Measurements from ENCODE around the gene MLLT1.

Gene MLLT1

DNA sequence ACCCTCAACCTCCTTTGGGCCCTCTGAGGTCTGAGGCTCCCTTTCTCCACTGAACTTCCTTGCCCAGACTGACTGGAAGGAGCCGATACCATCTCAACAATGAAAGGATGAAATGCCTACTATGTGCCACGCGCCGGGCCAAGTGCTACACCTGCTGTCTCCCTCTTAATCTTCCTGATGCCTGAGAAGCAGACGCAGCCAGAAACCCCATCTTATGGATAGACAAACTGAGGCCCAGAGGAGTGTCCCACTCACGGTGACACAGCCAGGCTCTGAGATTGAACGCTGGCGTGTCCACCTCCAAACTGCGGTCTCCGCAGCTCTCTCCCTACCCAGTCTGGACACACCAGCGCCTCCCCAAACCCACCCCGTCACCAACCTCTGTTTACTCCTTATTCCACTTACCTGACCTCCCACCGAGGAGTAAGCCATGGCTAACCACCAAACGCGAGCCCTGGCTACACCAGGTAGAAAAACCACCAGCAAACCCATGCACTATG lies 20.9 kb downstream of the MLLT1 start:
- no peak for DNase-seq

DNA sequence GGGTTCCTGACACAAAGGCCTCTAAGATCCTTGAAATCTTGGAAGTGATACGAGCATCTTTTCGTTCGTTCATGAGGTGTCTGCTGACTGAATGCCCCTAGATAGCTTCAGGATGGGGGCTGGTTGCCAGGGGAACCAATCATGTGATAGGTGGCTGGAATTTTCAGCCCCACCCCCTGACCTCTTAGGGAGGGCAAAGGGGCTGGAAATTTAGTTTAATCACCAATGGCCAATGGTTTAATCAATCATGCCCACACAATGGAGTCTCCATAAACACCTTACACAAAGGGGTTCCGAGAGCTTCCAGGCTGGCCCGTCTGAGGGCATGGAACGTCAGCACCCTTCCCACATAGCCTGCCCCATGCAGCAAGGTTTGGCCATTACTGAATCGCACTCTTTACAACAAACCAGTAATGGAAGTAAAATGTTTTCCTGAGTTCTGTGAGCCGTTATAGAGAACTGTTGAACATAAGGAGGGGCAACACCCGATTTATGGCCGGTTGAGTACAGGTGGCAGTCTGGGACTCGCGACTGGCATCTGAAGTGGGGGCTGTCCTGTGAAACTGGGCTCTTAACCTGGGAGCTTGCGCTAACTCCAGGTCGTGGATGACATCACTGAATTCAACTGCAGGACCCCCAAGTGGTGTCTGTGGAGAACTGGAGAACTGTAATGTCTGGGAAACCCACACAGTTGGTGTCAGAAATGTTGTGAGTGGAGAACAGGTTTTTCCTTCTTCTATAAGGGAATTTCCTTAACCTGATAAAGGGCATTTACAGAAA lies 25.6 kb downstream of the MLLT1 start:
- no peak for DNase-seq

DNA sequence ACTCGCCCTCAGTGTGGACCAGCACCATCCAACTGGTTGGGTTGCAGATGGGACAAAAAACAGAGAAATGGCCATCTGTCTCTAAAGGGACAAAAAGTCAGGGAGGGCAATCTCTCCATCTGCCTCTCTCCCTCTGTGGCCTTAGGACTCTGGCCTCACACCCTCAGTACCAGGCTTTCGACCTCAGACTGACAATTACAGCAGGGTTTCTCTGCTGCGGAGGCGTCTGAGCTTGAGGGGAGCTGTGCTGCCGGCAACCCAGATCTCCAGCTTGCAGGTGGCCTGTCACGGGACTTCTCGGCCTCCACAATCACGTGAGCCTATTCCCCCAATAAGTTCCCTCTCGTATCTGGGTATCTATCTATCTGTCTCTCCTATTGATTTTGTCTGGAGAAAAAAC lies 27.7 kb downstream of the MLLT1 start:
- DNase-seq, result no peak

DNA sequence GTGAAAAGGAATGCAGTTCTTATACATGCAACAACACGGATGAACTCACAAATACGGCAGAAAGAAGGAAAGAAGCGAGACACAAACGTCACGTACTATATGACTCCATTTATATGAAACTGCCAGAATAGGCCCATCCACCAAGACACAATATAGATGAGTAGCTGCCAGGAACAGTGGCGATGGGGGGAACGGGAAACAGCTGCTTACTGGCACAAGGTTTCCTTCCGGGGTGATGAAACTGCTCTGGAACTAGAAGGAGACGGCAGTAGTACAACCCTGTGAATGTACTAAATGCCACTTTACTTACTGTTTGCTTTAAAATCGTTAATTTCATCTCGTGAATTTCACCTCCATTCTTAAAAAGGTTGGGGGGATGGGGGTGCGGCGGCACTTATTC lies 28.9 kb downstream of the MLLT1 start:
- DNase-seq, result no peak

DNA sequence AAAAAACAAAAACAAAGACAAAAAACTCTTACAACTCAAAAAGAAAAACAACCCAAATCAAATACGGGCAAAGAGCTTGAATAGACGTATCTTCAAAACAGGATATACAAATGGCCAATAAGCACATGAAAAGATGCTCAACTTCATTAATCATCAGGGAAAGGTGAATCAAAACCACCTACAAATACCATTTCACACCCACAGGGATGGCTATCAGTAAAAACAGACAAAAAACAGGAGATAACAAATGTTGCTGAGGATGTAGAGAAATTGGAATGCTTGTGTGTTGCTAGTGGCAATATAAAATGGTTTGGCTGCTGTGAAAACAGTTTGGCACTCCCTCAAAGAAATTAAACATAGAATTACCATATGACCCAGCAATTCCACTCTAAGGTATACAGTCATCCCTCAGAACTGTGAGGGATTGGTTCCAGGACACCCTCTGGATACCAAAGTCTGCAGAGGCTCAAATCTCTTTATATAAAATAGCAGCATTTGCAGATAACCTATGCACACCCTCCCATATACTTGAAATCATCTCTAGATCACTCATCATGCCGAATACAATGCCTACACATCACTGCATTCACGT lies 29.7 kb downstream of the MLLT1 start:
- DNase-seq, result no peak

DNA sequence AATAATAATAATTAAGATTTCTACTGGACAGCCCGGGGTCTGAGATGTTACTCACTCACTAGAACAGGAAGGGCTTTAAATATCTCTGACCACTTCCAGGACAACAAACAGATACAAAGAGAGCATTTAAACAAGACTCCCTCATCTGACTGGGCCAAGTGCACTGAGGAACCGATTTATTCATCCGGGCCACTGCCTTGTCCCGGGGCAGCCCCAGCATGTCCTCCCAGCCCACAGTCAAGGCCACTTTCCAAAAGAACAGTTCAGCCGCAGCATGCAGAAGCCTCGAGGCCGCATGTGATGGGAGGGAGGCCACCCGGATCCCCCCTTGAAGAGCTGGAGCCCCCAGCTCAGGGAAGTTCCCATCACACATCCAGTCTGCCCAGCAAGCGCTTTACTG lies 30.5 kb downstream of the MLLT1 start:
- no peak for DNase-seq

DNA sequence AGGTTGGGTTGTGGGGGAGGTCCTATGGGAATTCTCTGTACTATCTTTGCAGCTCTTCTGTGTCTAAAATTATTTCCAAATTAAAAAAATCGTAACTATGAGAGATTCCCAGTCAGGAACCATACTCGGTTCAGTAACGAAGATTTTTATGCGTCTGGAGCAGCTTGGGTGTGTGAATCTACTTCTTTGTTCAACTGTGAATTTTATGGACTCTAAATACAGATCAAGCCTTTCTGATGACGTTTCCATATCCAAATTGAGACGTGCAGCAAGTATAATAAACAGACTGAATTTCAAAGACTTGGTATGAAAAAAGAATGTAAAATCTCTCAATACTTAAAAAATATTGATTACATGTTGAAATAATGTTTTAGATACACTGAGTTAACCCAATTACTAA lies 30.9 kb downstream of the MLLT1 start:
- DNase-seq, result no peak

DNA sequence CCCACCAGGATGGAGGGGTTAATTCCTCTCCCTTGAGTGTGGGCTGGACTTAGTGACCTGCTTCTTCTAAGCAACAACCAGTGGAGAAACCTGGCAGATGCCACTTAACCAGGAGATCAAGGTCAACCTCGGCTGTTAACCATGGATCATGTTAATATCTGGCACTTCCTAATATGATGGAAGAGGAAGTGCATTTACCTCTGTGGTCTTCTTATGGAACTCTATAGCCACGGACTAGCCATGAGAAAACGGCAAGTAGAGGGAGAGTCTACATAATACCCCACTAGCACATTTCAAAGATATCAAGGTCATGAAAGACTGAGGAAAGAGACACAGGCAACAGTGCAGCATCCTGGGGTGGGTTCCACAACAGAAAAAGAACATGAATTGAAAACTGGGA lies 31.4 kb downstream of the MLLT1 start:
- DNase-seq, result no peak

DNA sequence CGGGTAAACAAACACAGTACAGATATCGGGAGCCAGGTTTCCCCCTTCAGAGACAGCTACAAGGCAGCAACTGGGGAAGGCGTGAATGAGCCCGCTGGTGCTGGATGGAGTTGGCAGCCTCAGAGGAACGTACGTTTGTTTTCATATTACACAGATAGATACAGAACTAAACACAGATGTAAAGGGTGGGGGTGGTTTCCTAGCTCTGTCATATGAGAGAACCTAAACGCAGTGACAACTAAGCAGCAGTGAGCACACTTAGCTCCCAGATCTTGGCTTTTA lies 32.8 kb downstream of the MLLT1 start:
- no peak for DNase-seq

DNA sequence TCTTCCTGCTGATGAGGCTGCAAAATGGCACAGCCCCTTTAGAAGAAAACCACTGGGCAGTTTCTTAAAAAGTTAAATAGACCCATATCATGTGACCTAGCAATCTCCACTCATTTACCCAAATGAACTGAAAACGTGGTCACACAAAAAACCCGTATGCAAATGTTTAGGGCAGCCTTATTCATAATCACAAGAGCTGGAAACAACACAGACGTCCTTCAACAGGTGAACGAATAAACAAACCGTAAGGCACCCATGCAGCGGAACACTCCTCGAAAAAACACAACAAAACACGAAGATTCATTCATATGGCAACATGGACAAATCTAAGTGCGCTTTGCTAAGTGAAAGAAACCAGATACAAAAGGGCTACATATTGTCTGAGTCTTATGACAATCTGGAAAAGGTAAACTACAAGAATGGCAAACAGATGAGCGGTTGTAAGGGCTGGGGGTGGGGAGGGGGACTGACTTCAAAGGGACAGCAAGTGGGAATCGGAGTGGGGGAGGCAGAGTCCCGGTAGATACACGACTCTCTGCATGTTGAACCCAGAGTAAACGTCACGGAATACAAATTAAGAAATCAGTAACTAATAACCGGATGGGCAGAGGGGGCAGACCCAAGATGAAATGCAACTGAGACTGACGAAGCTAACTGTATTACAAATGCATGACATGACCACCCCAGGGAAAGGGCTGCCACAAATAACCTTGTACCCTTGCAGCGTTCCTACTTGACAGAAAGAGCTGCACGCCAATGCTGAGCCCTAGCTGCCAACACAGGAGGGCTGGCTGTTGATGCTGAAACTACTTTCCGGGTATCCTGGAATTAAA lies 33.4 kb downstream of the MLLT1 start:
- no peak for DNase-seq

DNA sequence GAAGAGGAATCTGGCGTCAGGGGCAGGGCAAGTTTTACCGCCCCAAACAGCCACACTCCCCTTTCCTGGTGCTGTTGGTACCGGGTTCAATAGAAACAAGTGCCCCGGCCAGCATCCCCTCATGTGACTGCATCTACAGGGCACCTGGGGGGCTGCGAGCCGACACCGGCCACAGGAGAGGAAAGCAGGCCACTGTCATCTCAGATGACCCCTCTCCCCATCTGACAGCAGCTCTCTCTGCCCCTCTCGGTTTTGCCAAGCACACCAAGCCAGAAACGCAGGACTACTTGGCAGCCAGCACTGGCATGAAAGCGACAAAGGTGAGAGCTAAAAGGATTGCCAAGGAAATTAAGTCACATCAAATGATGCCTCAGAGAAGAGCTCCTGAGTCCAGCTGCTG lies 37.1 kb downstream of the MLLT1 start:
- peak; percentile 43 for DNase-seq

DNA sequence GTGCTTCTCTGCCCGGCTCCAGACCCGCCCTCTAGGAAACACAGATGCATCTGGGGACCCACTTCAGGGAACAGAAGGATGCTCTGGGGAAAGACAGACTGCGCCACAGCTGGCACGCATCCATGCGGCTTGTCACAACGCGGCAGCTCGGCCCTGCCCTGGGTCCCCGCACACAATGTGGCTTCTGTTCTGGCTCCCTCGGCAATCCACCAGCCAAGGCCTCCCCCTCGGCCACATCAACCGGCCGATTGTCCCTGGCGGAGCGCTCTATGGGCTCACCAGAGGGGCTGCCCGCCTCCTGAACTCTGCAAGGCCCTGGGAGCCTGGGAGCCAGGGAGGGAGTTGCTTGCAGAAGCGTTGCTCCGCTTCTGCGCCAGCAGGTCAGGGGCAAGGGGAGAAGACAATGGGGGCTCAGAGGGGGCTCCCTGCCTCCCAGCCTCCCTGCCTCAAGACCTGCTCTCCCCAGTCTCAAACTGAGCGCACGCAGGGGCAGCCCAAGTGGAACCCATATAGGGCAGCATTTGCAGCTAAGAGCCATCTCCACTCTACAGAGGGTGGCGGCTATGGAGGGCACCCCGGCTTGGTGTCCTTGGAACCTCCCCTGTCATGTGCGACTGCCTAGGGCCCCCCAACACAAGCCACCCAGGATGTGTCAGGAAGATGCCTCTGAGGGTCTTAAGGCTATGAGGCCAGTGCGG lies 37.9 kb downstream of the MLLT1 start:
- DNase-seq, result peak; percentile 79

DNA sequence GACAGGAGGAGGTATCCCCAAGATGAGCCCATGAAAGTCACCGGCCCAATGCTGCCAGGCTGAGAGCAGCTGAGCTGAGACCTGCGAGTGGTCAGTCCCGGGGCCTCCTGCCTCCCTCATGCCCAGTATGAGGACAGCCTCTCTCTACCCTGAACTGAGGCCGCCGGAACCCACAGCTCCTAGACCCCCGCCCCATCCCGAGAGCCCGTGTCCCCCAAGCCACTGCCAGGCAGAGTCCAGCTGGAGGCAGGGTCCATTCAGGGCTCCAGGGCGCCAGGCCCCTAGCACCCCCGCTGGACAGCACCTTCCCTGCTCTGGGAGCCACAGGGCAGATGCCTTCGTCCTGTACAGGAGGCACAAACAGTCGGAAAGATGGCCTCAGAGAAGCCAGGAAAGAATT lies 38.7 kb downstream of the MLLT1 start:
- DNase-seq, result no peak

DNA sequence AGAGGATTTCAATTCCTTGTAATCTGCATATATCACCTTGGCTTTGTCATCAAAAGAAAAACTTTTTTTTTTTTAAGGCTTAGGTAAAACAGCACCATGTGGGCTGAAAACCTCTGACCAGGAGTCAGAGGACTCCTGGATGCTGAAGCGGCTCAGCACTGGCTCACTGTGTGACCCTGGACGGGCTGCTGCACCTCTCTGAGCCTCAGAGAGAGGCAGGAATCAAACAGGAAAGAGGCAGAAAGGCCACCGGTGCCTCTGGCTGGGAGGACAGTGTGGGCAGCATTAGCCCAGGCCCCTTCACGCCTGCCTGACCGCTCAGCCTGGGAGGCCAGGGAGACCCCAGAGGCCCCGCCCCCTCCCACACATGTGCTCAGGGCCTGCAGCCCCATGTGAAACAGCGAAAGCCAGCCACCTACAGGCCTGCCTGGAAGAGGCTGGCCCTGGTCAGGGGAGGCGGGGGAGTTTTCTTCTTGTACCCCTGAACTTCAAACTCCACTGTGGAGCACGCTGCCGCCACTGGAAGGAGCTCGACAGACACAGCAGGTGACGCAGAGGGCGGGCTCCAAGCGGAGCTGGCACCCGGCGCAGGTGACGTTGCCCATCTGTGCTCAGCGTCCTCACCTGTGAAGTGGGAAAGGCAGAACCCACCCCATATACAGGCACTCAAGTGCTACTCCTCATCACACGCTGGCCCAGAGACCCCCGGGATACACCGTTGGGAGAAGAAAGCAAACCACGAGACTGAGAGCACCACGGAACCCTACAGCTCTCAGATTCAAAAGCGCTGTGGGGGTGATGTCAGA lies 39.7 kb downstream of the MLLT1 start:
- no peak for DNase-seq

DNA sequence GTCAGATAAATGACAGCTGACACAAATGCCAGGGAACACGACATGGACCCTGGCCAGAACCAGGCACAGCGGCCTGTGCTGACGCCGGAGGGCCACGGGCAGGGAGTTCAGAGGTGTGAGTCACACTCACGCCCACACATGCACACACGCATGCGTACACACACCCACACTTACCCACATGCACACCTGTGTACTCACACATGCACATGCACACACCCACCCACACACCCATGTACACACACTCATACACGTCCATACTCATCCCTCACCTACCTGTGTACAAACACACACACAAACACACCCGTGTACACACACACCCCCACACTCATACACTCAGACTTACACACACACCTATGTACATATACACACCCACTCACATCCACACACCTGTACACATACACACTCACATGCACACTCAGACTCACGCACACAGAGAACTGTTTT lies 40.4 kb downstream of the MLLT1 start:
- no peak for DNase-seq

DNA sequence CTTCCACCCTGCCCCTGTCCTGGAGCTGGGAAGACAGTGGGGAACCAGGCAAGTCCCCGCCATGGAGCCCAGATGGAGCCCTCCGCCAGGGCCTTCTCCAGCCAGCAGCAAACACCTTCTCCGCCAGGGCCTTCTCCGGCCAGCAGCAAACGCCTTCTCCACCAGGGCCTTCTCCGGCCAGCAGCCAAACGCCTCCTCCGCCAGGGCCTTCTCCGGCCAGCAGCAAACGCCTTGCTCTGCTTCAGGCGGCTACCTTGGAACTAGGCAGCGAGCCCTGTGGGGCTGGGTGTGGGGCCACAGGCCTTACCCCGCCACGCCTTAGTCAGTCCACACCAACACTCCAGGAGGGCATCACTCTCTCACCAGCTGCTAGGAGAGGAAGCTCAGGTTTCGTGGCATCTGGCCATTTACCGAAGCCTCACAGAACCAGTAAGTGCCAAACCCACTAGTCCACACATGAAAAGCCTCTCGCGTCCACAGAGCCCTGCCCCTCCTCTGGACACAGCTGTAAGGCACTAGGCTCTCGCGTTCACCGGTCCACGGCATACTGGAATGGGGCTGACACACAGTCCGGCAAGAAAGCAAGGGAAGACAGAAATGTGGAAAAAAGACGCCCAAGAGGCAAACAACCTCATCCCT lies 41.0 kb downstream of the MLLT1 start:
- no peak for DNase-seq

DNA sequence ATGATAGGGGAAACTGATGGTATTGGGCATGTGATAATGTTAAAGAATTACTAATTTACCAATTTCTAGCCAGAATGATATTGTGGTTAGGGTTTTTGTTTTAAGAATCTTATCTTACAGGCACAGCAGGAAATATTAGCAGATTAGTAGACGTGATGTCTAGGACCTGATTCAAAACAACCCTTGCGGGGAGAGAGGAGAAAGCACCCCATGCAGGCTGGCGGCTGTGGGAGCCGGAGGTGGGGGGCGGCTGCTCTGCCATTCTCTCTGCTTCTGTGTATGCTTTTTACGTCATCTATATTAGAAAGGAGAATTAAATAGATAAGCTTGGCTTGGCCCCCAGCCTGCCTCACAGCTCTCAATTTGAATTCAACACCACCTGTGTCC lies 41.5 kb downstream of the MLLT1 start:
- no peak for DNase-seq

DNA sequence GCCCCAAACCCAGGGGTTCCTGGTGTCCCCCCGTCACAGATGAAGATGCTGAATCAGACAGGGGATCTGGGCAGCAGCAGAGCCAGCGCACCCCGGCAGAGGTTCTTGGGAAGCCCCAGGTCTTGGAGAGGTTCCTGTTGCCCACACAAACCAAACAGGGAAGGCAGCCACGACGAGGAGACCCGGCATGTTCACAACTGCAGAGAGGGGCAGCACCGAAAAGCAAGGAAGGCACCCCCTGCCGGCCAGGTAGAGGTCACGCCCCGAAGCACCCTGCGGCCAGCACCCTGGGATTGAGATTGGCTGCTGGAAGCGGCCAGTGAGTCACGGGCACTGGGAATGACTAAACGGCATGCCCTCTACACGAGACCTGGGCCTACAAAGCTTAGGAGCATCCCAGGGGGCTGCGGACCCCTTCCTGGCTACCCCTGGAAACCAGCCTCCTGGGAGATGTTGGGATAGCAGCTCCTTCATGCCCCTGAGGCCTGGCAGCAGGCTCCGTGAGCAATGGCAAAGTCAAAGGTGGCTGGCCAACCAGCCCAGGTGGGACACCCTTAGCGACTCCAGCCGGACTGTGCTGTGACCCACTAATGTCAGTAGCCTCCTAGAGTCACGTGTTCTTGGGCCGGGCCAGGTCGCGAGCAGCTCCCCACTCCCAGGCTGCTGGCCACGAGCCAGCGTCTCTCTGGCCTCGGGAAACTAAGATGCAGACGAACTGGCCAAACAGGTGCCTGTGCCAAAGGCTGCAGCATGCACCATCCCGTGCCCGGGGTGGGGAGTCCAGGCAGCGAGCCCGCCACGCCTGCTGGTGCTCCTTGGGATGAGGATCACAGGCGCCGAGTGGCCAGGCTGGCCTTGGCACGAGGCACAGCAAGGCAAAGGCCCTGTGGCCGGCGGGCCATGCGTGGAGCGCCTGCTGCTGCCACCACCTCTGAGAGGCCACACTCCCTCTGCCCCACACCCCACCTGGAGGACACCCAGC lies 43.2 kb downstream of the MLLT1 start:
- DNase-seq, result no peak

DNA sequence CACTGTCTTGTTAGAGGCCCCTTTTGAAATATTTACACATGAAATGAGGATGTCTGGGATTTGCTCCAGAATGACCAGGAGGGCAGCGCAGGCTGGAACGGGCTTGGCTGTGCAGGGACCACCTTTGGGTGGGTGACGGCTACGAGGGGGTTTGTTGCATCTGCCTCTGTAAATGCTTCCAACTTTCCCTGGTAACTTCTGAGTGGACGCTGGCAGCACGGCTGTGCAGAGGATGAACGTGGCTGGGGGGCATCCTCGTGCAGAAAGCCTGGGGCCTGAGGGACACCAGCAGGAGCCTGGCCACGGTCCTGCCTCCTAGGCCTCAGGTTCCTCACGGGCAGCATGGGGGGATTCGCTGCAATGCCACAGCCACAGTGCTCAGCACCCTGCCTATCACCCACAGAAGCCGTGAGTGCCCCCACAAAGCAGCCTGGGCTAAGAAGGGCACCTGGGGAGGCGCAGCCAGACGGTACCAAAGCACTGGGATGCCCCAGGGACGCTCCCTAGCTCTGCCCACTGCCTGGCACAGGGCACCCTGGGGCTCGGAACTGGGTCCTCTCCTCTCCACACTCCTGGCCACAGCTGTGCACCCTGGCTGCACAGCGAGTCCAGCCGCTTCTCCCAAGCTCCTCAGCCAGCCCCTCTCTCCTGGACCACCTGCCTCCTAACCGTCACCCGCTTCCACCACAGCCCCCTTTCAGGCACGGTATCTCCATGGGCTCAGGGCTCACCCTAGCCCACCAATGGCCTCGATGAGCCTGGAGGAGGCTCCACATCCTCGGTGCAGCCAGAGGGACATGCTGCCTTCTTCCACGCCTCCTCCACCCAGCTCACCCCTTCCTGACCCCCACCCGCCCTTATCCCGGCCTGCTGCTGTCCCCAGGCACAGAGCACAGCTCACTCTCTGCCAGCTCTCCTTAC lies 44.5 kb downstream of the MLLT1 start:
- DNase-seq, result no peak

DNA sequence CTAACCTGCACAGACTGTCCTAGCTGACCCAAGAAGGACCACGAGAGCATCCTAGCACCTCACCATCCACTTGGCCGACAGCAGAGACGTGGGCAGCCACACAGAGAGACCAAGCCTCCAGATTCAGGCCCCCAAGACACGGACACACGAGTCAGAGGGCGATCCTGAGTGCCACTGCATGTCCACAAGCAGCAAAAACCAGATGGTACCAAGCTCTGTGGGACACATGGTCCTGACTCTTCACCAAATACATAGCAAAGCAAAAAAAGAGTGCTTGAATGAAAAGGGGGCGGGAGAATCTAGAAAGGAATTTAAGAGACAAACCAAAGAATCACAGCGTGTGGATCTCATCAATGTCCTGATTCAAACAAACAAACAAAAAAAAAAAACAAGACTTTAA lies 45.2 kb downstream of the MLLT1 start:
- no peak for DNase-seq

Data from retina (tissue), 1 donor.